UCSD-AML1 (cell line): Measurements from ENCODE around the gene SP140.
"Not testable (repeated sequence)": the region's sequence is repeated elsewhere in the genome, so short reads cannot be mapped to it uniquely, and the experiment has no call there.

Experiments
- DNase-seq: peaks from one replicate; lab custom pipeline; 2025; ENCODE audit not compliant: unreplicated experiment; lab: John Stamatoyannopoulos, UW

SP140 gene

DNA sequence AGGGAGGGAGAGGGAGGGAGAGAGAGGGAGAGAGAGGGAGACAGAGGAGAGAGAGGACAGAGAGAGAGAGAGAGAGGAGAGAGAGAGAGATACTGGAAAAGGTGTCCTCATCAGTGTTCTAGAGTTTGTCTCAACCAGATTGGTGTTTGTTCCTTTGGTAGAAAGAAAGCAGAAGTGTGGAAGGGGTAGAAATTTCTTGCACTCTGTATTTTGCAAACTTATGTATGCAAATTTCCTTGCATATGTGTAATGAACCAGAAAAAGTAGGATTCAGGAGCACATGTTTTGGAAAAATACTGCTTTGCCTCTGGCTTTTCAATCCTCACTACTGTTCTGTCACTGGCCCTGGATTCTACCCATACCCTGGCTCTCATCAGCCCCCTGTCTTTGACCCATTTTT, 1.1 kb upstream of the SP140 start:
- DNase-seq = no peak

DNA sequence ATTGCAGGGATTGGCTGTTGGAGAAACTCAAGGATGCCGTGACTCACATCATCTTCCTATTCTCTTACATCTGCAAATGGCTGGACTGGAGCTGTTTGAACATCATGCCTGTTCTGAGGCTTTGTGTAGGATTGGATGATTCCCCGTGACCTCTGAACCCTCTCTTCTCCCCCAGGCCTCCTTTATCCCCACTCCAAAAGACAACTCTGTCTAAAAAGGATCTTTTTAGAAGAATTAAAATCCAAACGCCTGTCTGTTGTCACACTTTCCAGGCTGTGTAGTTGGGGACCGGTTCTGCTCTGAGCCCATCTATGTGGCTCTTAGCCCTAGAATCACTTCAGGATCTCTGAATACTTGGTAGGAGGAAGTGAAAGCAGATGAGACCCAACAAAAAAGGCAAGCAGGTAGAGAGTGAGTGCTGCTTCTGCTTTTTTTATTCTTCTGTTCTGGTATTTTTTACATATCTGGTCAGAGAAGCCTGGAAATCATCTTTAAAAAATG, 565 bp downstream of the SP140 start:
- DNase-seq = no peak

DNA sequence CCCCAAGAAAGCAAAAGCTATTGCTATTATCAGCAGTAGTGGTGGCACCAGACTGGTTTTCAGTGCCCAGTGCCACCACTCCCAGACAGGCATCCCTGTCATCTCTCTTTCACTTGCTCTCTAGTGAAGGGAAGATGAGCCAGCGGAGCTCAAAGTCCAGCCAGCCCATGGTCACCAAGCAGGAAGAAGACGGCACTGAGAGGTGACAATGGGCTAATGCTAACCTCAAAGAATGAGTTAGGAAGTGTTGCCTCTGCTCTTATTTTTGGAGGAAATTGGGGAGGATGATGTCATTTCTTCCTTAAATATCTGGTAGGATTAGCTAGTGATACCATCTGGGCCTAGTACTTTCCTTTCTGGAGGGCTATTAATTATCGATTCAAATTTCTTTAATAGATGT, 1.7 kb downstream of the SP140 start:
- DNase-seq = no peak

DNA sequence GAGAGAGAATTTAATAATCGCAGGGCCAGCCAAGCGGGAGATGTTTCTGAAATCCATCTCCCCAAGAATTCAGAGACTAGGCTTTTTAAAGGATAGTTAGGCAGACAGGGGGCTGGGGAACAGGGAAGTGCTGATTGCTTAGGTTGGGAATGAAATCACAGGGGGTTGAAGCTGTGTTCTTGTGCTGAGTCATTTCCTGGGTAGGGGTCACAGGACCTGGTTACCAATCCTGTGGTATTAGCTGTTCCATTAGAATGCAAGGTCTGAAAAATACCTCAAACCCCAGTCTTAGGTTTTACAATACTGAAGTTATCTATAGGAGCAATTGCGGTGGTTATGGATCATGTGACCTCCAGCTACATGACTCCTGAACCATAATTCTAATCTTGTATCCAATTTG, 4.6 kb downstream of the SP140 start:
- DNase-seq = no peak

DNA sequence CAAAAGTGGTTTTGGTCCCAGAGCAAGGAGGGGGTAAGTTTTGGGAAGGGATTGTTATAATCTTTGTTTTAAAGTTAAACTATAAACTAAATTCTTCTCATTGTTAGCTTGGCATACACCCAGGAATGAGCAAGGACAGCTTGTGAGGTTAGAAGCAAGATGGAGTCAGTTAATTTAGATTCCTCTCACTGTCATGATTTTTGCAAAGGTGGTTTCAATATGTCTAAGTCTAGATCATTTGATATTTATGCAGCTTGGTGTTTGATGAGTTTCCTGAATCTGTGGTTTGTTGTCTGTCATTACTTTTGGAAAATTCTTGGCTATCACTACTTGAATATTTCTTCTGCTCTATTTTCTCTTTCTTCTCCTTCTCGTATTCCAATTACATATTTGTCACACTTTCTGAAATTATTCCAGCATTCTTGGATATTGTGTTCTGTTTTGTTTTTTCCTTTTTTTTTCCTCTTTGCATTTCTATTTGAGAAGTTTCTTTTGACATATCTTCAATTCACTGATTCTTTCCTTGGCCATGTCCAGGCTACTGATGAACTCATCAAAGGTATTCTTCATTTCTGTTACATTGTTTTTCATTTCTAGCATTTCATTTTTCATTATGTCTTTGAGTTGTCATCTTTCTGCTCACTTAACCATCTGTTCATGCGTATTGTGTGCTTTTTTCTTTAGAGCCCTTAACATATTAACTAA, 5.1 kb downstream of the SP140 start:
- no peak for DNase-seq

DNA sequence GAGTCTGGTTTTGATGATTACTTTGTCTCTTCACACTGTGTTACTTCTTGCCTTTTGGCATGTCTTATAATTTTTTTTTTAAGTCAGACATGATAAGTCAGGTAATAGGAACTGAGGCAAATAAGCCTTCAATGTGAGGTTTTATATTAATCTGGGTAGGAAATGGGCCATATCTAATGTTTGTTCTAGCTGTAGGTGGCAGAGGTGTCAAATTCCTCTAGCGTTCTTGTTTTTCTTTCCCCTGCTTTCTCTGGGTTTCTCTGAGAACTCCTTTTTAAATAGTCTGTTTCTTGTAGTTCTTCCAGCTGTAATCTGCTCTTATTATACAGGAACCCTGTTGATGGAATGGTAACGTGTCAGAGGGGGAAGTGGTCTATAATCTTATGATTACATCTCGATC, 5.7 kb downstream of the SP140 start:
- no peak for DNase-seq

DNA sequence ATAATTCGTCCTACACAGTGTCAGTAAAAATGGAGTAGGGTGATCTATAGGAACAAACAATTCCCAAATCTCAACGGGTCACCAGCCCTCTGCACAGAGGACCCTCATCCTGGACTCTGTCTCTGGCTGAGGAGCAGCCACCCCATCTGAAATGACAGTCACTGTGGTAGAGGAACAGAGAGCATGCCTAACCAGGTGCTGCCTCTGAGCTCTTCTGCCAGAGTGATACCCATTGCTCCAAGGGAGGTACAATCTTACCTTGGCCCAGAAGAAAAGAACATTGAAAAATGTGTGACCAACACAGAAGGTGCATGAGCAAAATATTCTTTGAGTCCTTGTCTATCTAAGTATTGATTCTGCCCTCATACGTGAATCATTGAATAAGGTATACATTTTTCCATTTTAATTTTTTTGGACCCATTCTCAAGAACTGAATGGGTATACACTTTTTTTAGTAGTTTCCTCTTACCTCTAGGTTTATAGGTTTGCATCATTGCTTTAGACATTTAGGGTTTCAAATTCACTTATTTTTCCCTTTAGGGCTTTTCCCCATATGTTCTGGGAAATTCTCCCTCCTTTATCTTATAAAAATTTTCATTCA, 8.7 kb downstream of the SP140 start:
- DNase-seq = no peak

DNA sequence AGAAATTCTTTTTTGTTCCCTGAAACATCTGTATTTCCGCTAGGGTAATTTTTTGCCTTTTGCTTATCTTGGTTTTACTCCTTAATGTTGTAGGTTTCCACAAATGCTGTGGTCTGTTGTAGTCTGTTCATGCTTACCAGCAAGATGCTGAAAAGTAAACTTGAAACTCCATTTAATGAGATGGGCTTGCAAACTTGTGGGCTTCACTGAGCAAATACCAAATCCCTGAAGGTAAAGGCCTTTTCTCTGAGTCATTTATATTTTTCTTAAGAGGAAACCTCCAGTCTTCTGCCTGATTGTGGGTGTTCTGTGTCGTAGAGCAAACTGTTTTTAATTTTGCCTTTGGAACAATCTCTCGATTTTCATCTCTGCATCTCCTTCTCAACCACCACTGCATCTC, 9.3 kb downstream of the SP140 start:
- no peak for DNase-seq

DNA sequence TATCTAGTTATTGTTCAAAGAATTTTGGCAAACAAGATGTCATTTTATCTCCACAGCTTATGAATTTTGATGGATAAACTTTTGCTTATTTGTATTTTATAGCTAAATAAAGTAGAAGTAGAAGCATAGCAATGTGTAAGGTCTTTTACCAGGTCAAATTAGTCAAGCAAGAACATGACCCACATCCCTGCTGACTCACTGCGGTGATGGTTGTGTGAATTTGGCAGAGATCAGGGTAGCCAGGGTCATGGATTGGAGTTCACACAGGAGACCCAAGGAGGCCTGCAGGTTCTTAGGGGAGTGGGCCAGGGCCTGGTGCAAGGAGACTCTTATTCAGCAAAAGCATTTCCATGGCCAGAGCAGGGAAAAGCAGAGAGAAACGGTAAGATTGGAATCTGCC, 18.7 kb downstream of the SP140 start:
- no peak for DNase-seq

DNA sequence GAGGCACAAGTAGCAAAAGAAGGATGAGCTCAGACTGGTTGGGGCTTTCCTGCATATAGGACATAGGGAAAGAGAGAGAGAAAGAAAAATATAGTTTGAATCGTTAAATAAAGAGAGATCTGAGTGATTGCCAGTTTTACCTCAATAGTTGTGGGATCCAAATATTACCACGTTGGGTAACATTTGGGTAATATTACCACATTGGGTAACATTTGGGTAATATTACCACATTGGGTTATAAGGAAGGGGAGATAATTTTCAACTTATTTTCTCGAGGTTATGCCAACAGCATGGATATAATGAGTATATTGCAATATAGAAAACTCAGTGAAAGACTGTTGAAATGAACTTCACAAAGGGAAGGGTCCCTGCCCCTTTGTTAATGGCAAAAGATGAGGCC, 20.7 kb downstream of the SP140 start:
- DNase-seq = no peak

DNA sequence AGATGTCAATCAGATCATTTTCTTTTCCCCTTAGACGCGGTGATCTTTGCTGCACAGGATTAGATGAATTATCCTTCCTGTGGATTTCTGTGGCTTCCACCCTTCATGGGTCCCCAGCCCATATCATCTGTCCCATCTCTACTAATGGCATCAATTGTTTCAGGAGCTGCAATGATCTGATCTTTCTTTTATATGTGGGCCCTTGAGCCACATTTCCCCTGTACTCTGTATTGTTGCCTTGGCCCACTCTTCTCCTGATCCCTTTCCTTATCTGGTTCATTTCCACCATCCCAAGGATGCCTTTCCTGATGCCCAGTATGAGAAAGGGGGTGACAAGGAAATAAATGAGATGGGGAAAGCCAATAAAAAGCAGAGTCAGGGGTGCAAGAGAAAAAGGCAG, 24.7 kb downstream of the SP140 start:
- DNase-seq = no peak

DNA sequence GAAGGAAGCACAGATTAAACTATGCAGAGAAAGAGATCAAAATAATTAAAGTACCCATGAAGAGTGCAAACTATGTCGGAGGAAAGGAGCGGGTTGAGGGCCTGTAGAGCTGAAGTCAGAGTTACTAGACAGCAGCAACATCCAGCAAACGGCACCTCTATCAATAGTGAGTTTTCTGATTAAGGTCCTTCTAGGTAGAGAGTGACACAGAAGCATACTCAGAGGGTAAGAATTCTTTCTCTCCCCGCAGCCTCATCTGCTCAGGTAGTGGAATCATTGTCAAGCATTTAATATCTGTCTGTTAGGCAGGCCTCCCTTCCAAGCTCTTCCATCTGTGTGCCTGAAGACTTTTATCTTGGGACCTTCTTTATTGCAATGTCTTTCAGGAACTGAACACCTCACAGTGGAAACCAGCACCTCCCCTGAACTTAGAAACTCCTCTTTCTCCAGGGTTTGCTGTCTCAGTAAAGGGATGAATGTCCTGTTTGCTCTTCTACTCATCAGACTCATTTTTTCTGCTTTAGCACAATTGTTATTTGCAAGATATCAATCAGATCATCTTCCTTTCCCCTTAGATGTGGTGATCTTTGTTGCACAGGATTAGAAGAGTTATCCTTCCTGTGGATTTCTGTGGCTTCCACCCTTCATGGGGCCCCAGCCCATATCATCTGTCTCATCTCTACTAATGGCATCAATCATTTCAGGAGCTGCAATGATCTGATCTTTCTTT, 28.8 kb downstream of the SP140 start:
- no peak for DNase-seq

DNA sequence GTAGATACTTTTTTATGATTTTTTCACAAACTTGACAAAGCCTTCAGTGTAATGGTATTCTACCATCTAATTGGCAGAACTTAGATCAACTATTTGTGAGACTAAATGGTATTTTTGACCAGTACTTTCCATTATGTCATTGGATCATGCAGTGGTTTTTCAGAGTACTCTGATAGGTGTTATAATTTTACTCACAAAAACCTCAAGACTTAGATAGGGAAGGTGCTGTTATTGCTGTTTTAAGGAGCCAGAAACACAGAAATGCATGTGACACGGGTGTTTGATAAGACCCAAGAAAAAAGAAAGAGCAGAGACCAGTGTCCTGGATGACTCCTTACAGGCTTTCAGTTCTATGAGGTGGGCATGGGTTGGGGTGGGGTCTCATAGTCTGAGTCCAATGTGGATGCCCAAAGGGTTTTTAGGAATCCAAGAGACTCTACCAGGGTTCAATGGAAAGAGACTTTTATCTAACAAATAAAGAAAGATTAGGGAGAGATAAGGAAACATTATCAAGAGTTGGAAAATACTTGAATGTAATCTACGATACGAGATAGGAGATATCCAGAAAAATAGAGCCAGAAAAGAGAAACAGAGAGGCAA, 31.3 kb downstream of the SP140 start:
- no peak for DNase-seq

DNA sequence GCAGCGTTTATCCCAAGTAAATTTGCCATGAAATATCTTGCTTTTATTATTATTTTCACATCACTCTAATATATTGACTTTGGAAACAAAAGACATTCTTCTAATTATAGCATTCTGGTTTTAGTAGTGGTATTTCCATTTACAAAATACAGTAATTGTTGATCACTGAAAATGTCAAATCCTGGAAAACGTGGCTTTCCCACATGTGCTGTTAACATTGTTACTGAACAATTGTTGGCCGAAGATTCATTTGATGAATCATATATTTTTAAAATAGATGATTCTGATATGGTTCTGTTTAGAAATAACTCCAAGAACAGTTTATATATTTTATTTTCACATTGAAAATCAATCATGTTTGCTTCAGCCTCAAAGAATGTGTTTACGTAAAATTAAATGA, 32.9 kb downstream of the SP140 start:
- no peak for DNase-seq

DNA sequence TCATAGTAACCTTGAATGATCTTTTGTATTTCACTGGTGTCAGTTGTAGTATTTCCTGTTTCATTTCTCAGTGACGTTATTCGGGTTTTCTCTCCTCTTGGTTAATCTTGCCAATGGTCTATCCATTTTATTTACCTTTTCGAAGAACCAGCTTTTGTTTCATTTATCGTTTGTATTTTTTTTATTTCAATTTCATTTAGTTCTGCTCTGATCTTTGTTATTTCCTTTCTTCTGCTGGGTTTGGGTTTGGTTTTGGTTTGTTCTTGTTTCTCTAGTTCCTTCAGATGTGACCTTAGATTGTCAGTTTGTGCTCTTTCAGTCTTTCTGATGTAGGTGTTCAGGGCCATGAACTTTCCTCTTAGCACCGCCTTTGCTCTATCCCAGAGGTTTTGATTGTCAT, 36.7 kb downstream of the SP140 start:
- DNase-seq = no peak

DNA sequence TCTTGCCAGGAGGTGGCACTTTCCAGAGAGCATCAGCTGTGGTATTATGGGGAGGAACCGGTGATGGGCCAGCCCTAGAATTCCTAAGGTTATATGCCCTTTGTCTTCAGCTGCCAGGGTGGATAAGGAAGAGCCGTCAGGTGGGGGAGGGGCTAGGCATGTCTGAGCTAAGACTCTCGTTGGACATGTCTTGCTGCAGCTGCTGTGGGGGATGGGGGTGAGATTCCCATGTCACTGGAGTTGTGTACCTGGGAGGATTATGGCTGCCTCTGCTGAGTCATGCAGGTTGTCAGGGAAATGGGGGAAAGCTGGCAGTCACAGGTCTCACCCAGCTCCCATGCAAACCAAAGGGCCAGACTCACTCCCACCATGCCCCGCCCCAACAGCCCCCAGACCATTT, 39.4 kb downstream of the SP140 start:
- DNase-seq = not testable (repeated sequence)

DNA sequence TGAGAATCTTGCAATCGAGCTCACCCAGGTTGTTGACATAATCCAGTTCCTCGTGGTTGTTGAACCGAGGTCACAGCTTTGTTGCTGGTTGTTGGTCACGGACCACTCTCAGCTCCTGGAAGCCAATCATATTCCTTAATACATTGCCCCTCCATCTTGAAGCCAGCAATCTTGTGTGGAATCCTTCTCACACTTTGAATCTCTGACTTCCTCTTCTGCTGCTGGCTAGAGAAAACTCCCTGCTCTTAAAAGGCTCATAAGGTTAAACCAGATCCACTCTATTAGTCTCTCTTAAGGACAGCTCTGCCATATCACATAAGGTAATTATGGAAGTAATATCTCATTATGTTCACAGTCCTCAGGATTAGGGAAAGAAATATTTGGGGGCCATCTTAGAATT, 41.1 kb downstream of the SP140 start:
- DNase-seq = no peak

DNA sequence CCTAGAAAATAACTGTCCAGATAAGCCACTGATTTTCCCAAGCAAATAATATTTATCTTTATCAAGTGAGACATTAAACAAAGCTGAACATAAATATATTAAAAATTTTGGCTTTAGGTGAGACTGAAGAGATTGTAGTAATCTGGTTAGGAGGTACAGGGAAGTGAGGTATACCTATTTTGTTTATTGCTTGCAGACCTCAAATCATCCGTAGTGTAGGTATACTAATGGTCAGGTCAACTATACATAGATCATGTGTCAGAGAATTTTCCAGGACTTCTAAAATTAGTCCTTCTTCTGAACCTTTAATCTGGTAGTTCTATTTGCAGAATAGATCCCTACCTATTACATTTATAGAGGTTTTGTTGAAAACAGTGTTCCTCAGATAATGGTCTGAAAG, 41.5 kb downstream of the SP140 start:
- DNase-seq = no peak

DNA sequence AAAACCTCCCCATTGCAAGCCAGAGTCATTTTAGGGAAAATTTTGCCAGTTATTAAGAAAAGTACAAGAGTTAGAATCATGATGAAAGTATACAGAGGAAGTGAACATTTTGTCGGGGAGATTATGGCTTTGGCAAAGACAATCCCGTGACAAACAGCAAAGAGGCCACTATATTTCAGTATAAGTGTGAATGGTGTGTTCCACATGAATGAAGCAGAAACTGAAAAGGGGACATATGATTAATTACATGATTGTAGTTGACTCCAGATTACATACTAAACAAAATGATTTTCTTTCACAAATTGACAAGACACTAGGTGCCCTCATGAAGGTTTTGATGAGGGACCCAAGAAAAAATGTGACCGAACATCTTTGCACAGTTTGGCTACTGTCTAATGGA, 42.0 kb downstream of the SP140 start:
- DNase-seq = no peak

DNA sequence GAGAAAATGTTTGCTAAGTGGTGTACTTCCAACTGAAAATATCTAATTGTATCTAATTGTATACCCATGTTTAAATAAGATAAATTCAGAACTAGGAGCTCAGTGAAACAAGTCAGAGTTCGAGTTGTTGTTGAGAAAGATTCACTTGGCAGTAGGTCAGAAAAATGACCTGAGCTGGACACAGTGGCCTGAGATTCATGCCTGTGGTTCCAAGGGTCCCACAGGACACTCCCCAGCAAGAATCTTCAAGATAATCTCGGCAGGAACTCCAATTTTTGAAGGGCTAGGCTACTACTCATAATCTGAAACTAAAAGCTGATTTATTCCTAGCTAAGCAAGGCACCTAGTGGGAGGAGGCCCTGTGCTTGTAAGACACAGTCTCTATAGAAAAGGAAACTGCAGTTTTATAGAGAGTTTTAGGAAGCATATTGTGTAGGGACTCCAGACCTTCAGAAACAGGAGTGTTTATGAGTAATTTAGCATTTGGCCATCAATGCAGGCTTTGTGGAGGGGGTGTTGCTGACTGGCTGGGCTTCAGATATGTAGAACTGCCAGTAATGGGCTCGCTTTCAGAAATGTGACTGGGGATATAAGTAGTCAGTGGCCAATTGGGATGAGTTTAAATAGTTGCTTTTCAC, 43.2 kb downstream of the SP140 start:
- no peak for DNase-seq

DNA sequence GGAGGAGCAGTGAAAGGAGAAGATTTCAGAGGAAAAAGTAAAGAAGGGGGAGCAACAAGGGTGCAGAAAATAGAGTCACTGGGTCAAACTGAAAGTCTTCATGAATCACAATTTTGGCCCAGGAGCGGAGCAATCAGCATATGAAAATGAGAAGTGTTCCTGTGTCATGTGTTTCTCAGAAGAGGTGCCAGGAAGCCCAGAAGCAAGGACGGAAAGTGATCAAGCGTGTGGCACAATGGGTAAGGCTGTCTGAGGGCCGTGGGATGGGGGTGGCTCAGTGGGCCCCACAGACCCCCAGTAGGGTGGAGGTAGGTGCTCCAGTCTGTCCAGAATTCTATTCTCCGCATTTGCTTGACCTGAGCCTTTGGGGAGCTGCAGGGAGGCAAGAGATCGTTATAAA, 44.2 kb downstream of the SP140 start:
- no peak for DNase-seq
